Neural progenitor cell (in vitro differentiated cells): ENCODE measurements around the gene PPM1F.

Source experiments
- CTCF ChIP-seq: fragments of 200-600 bp; sonication (generic); IDR thresholded peaks from 2 replicates; pipeline ENCODE4 v1.5.1; 2017; ENCODE audit warnings: antibody characterized with exemption, mild to moderate bottlenecking
- EZH2 ChIP-seq: fragments of 200-600 bp; sonication (generic); IDR thresholded peaks from 2 replicates; pipeline ENCODE4 v1.6.1; 2017; ENCODE audit warnings: antibody characterized with exemption, mild to moderate bottlenecking, moderate library complexity

GRCh38 chr22:21927174-21927823, 25.3 kb downstream of the PPM1F start:
- TF ChIP-seq CTCF = no peak
- no peak for TF ChIP-seq EZH2
